IMR-90 (cell line): ENCODE results near the gene RNASET2. TPM values are rescaled to one million over a fixed set of nuclear protein-coding genes. Genes with fewer than 3 reads are reported as not detected.

Source experiments
- ATAC-seq: fragments of 200-7000 bp; cut with Tn5 transposase; 2 replicates; pipeline ENCODE4 v1.9.1; 2020; ENCODE audit warnings: low read depth, mild to moderate bottlenecking, moderate library complexity
- BruUV-seq: library from RNA; stranded (reverse); fragments of 400-500 nt; replicated peaks from 2 replicates; lab custom pipeline; 2021; lab: Mats Ljungman, UMichigan
- CTCF ChIA-PET: fragments of 300-600 bp; formaldehyde crosslinking; extraction: SDS; loops from one replicate; lab custom pipeline; 2021; ENCODE audit warnings: antibody characterized with exemption; lab: Yijun Ruan, JAX
- POLR2A ChIA-PET: fragments of 300-600 bp; sonication (Branson Sonifier 250); formaldehyde crosslinking; loops from one replicate; lab custom pipeline; 2022; ENCODE audit warnings: antibody characterized with exemption; ENCODE audit not compliant: unreplicated experiment; lab: Charles Lee
- DNase-seq: peaks from one replicate; pipeline ENCODE4 v3.0.0; 2013
- H2AFZ ChIP-seq: replicated peaks from 2 replicates; pipeline ENCODE3; 2013; ENCODE audit warnings: low read length, mild to moderate bottlenecking; ENCODE audit not compliant: poor library complexity
- H2AK5ac ChIP-seq: 2 replicates; pipeline ENCODE4 v1.6.1; 2013; ENCODE audit warnings: low read depth, low read length, inconsistent platforms
- H2AK9ac ChIP-seq: replicated peaks from 2 replicates; pipeline ENCODE3; 2013; ENCODE audit warnings: mild to moderate bottlenecking, low read depth, low read length, moderate library complexity; ENCODE audit not compliant: poor library complexity
- H2BK120ac ChIP-seq: 2 replicates; pipeline ENCODE4 v1.6.1; 2013; ENCODE audit warnings: low read depth, low read length, inconsistent platforms
- H2BK15ac ChIP-seq: 3 replicates; pipeline ENCODE4 v1.6.1; 2013; ENCODE audit warnings: low read depth, low read length, inconsistent platforms
- H2BK20ac ChIP-seq: 2 replicates; pipeline ENCODE4 v1.6.1; 2013; ENCODE audit warnings: low read depth, mild to moderate bottlenecking, inconsistent platforms, low read length, moderate library complexity
- H2BK5ac ChIP-seq: 2 replicates; pipeline ENCODE4 v1.6.1; 2013; ENCODE audit warnings: mild to moderate bottlenecking, low read depth, low read length, inconsistent platforms; ENCODE audit not compliant: poor library complexity, severe bottlenecking
- H3K14ac ChIP-seq: replicated peaks from 2 replicates; pipeline ENCODE4 v1.6.1; 2013; ENCODE audit warnings: low read depth, low read length, inconsistent platforms
- H3K18ac ChIP-seq: 2 replicates; pipeline ENCODE4 v1.6.1; 2013; ENCODE audit warnings: low read depth, low read length, control low read depth
- H3K23ac ChIP-seq: 2 replicates; pipeline ENCODE4 v1.6.1; 2013; ENCODE audit warnings: low read depth, low read length, inconsistent platforms
- H3K27ac ChIP-seq: 2 replicates; pipeline ENCODE4 v1.5.1; 2013; ENCODE audit warnings: mild to moderate bottlenecking, control low read depth, low read length; ENCODE audit not compliant: insufficient read depth
- H3K27me3 ChIP-seq: 2 replicates; pipeline ENCODE4 v1.6.1; 2013; ENCODE audit warnings: low read length; ENCODE audit not compliant: control insufficient read depth, insufficient read depth
- H3K36me3 ChIP-seq: 2 replicates; pipeline ENCODE4 v1.6.1; 2013; ENCODE audit warnings: low read length, mixed read lengths; ENCODE audit not compliant: control insufficient read depth, insufficient read depth
- H3K4ac ChIP-seq: 2 replicates; pipeline ENCODE4 v1.6.1; 2013; ENCODE audit warnings: low read depth, low read length, inconsistent platforms
- H3K4me1 ChIP-seq: 2 replicates; pipeline ENCODE4 v1.6.1; 2013; ENCODE audit warnings: low read length, mixed read lengths; ENCODE audit not compliant: control insufficient read depth, insufficient read depth
- H3K4me2 ChIP-seq: 2 replicates; pipeline ENCODE4 v1.6.1; 2013; ENCODE audit warnings: low read depth, mild to moderate bottlenecking, control low read depth, low read length, moderate library complexity
- H3K4me3 ChIP-seq: 2 replicates; pipeline ENCODE4 v1.5.1; 2013; ENCODE audit warnings: low read depth, mild to moderate bottlenecking, control low read depth, low read length, moderate library complexity; ENCODE audit not compliant: insufficient read depth
- H3K56ac ChIP-seq: 2 replicates; pipeline ENCODE4 v1.6.1; 2013; ENCODE audit warnings: low read length, inconsistent platforms; ENCODE audit not compliant: insufficient read depth; ENCODE audit errors: extremely low read depth
- H3K79me1 ChIP-seq, 2 experiments: 2 replicates each; pipeline ENCODE4 v1.6.1; 2013; ENCODE audit warnings: low read length in 2 of 2, inconsistent platforms in 1 of 2, low read depth in 1 of 2
- H3K9ac ChIP-seq: 2 replicates; pipeline ENCODE4 v1.6.1; 2013; ENCODE audit warnings: low read depth, low read length, control low read depth
- H3K9me1 ChIP-seq: 2 replicates; pipeline ENCODE4 v1.6.1; 2013; ENCODE audit warnings: low read length, inconsistent platforms; ENCODE audit not compliant: insufficient read depth
- H3K9me3 ChIP-seq: 2 replicates; pipeline ENCODE4 v1.6.1; 2013; ENCODE audit warnings: low read length; ENCODE audit not compliant: control insufficient read depth, insufficient read depth
- H4K20me1 ChIP-seq: 2 replicates; pipeline ENCODE4 v1.6.1; 2013; ENCODE audit warnings: low read length, inconsistent platforms; ENCODE audit not compliant: insufficient read depth
- H4K5ac ChIP-seq: 2 replicates; pipeline ENCODE4 v1.6.1; 2013; ENCODE audit warnings: mild to moderate bottlenecking, low read depth, low read length, control low read depth
- H4K8ac ChIP-seq, 2 experiments: 2 replicates each; pipeline ENCODE4 v1.6.1; 2013; ENCODE audit warnings: low read depth in 2 of 2, low read length in 2 of 2, control low read depth in 1 of 2, inconsistent platforms in 1 of 2
- H4K91ac ChIP-seq: 2 replicates; pipeline ENCODE4 v1.6.1; 2013; ENCODE audit warnings: low read depth, low read length, inconsistent platforms; ENCODE audit not compliant: insufficient read depth
- MAFK ChIP-seq: IDR thresholded peaks from 2 replicates; pipeline ENCODE4 v1.6.1; 2012; ENCODE audit warnings: low read depth, low read length, improper control_type of control experiment
- NFE2L2 ChIP-seq: fragments of 150-350 bp; IDR thresholded peaks from 2 replicates; pipeline ENCODE4 v1.6.1; 2016; ENCODE audit warnings: low read depth, mild to moderate bottlenecking, low read length
- SMC3 ChIP-seq: fragments of 150-350 bp; IDR thresholded peaks from 2 replicates; pipeline ENCODE4 v1.6.1; 2016; ENCODE audit warnings: low read depth, mild to moderate bottlenecking, antibody characterized with exemption, low read length, moderate library complexity
- WGBS, 2 experiments: methylation state at CpG; one replicate each; pipeline versions ENCODE4 v1.1.5 to v1.1.7; 2013; ENCODE audit warnings: missing lambda C conversion rate in 2 of 2; ENCODE audit not compliant: insufficient read length in 1 of 2; ENCODE audit errors: extremely low coverage in 2 of 2; 5-methylcytosine and 5-hydroxymethylcytosine counted together
- dilution Hi-C: fragments of 300-500 bp; cut with HindIII; formaldehyde crosslinking; loops from one replicate; pipeline ENCODE4 v1.14.3; 2018; ENCODE audit warnings: low sequenced_read_pairs; ENCODE audit not compliant: unreplicated experiment
- in situ Hi-C: fragments of 300-500 bp; cut with MboI; formaldehyde crosslinking; loops from 3 replicates; pipeline ENCODE4 v1.14.3; 2019; ENCODE audit warnings: low sequenced_read_pairs, inconsistent platforms, mixed read lengths
- intact Hi-C: fragments of 100-400 bp; cut with micrococcal nuclease; formaldehyde crosslinking; loops from 2 replicates; pipeline ENCODE4 v1.10.0; 2022
- polyA plus RNA-seq, 3 experiments: library from polyadenylated mRNA; depleted of rRNA; stranded (reverse); fragments of >200 nt; gene quantifications; 2 replicates each; pipeline ENCODE4 v1.2.3, GENCODE V29; 2012; ENCODE audit warnings: low replicate concordance in 1 of 3
- total RNA-seq: library from RNA; depleted of rRNA; stranded (reverse); fragments of >200 nt; gene quantifications from 2 replicates; pipeline ENCODE4 v1.2.3, GENCODE V29; 2012

Gene RNASET2
- total and polyA plus RNA-seq, 2 of the 4 experiments (the other 2 are of a cell fraction) = 13.6 to 24.9 TPM

DNA sequence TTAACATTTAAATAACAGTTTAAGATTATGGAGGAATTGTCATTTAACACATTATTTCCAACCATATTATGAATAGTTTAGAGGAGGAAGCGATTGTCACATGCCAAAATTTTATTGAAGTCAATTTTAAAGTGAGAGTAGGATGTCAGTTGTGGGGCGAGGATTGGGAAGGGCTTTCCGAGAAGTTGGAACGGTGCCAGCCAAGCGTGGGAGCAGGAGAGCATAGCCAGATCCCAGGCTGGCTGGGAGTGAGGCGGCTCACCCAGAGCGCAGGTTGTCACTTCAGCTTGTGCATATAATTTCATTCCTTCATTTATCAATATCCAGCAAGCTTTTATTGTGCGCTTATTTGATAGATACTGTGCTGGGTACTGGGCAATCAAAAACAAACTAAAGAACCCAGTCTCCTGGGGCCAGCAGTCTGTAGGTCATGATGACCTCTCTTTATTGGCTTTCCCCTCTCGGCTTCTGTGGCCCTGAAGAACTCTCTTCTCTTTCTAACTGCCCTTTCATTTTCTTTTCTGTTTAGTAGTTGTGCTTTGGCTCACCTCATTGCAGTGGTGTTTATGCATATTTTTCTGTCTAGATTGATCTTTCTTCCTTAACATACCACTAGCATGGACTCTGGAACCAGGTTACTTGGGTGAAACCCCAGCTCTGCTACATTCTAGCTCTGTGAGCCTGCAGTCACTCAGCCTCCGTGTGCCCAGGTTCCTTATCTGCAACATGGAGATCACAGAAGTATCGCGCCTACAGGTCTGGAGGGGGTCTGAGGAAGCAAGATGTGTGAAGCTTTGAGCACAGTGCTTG lies 49.2 kb upstream of the RNASET2 start (continued):
- no peak for TF ChIP-seq NFE2L2

DNA sequence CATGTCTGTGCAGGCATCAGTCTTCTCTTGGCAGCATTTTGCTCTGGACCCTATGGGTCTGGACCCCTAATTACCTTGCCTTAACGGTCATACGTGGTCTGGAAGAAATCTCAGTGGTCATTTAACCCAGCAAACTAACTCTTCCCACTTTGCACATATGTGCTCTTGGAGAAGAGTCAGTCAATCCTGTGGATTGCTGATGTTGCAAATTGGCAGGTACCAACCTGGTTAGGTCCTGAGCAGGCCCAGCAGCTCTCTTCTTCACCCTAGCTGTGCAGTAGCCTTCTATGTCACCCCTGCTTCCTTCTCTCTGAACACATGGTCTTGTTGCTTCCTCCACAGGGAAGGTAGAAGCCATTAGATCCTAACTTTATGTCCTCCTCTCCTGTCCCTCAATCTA lies 44.4 kb upstream of the RNASET2 start:
- ChIA-PET CTCF (no interaction called here), POLR2A (no interaction called here)
- Histone ChIP-seq H2AK5ac (no peak overlapping the region), H3K4me1 (peaks cover 9% of the 10 kb centered on the region), H2BK120ac (no peak overlapping the region), H4K8ac (no peak overlapping the region), H4K5ac (no peak overlapping the region), H3K27ac (no peak overlapping the region), H3K4me2 (peak overlapping the region; percentile 1; the same call in 1 of the 2 replicates), H3K14ac (0 out of 2 replicates have a peak overlapping the region, but pooled peaks have one; percentile 21), H3K4me3 (no peak overlapping the region), H3K4ac (no peak overlapping the region), H4K20me1 (peaks cover 8% of the 10 kb centered on the region; the same call in 1 of the 2 replicates), H2AFZ (peak overlapping the region; percentile 8), H3K56ac (no peak overlapping the region), H2AK9ac (no peak overlapping the region), H3K9me3 (no peaks in the 10 kb centered on the region), H3K27me3 (no peaks in the 10 kb centered on the region), H3K9ac (no peak overlapping the region), H2BK20ac (no peak overlapping the region), H2BK15ac (no peak overlapping the region), H3K18ac (no peak overlapping the region), H3K23ac (peak overlapping the region; percentile 7; the same call in 1 of the 2 replicates), H3K9me1 (peaks cover 4% of the 10 kb centered on the region; the same call in 1 of the 2 replicates), H4K91ac (no peak overlapping the region), H3K79me1 (peaks cover 20 to 35% of the 10 kb centered on the region in 2 experiments), H3K36me3 (peaks cover 1% of the 10 kb centered on the region), H2BK5ac (no peak overlapping the region)
- DNase-seq = no peak
- no peak for TF ChIP-seq SMC3
- TF ChIP-seq MAFK = peak; percentile 74
- BruUV-seq = no TSS peak
- no peak for ATAC-seq
- dilution Hi-C loops = no loop called here
- WGBS, 2 experiments = no CpG with 5 or more reads among the region's 2 CpGs
- intact Hi-C loops = no loop called here
- in situ Hi-C loops = no loop called here
